Measurements from ENCODE around the gene MCOLN1.
"Not testable (repeated sequence)": the region's sequence is repeated elsewhere in the genome, so short reads cannot be mapped to it uniquely, and the experiment has no call there.

Gene MCOLN1

DNA sequence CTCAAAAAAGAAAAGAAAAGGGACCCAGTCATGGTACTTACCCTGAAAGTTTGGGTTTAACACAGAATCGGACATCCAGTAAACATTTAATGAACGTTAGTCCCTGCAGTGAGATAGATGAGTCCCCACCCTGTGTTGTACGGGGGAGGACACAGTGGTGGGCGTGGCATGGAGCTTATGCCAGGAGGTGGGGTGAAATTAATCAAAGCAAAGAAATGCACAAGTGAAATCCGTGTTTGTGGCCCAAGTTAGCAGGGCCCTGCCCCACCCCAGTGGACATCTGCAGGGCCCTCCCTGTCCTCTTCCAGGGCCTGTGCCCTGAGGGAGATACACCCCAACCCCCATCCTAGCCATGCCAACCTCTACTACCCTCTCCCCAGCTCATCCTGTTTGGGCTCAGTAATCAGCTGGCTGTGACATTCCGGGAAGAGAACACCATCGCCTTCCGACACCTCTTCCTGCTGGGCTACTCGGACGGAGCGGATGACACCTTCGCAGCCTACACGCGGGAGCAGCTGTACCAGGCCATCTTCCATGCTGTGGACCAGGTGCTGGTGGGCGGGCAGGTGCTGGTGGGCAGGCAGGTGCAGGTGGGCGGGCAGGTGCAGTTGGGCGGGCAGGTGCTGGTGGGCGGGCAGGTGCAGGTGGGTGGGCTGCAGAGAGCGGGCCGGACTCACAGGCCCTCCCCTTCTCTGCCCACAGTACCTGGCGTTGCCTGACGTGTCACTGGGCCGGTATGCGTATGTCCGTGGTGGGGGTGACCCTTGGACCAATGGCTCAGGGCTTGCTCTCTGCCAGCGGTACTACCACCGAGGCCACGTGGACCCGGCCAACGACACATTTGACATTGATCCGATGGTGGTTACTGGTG lies 3.9 kb downstream of the MCOLN1 start:
- no peak for DNase-seq

DNA sequence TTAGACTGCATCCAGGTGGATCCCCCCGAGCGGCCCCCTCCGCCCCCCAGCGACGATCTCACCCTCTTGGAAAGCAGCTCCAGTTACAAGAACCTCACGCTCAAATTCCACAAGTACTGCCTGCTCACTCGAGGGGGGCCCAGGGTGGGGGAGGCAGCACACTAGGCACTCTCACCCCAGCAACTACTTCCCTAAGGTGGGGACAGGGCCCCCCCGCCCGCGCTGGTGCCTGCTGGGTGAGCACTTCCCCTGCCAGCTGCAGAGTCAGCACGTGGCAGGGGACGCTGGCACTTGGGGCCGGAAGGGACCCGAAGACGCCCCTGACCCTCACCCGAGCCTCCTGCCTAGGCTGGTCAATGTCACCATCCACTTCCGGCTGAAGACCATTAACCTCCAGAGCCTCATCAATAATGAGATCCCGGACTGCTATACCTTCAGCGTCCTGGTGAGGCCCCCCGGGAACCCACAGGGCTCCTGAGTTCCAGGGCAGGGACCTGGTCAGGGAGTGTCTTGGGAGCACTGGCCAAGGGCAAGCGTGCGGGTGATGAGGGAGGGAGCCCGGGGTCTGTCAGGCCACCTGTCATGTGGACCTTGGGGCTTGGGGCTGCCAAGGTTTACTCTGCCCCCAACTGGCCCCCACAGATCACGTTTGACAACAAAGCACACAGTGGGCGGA lies 5.2 kb downstream of the MCOLN1 start:
- DNase-seq: peak; percentile 22

DNA sequence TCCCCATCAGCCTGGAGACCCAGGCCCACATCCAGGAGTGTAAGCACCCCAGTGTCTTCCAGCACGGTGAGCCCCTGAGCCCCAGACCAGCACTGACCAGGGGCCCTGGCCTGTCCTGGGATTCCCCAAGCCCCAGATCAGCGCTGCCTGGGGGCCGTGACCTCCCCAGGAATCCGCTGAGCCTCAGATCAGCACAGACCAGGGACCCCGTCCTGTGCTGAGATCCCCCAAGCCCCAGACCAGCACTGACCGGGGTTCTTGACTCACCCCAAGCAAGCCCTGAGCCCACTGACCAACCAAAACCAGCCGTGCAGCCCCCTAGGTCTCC lies 5.7 kb downstream of the MCOLN1 start:
- DNase-seq: no peak

DNA sequence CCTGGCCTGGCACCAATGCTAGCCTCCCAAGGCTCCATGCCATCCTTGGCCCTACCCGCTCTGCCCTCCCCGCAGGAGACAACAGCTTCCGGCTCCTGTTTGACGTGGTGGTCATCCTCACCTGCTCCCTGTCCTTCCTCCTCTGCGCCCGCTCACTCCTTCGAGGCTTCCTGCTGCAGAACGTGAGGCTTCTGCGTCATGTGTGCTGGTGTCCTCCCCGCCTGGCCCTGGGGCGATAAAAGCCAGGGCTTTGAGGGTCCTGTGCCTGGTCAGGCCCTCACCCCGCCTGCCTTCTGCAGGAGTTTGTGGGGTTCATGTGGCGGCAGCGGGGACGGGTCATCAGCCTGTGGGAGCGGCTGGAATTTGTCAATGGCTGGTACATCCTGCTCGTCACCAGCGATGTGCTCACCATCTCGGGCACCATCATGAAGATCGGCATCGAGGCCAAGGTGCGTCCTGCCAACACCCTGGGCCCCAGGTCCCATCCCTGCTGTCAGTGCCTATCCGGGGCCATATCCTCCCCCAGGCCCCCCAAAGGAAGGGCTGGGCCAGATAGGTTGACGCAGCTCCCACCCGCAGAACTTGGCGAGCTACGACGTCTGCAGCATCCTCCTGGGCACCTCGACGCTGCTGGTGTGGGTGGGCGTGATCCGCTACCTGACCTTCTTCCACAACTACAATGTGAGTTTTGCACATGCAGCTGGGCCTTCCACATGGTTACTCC lies 6.3 kb downstream of the MCOLN1 start:
- DNase-seq: no peak

DNA sequence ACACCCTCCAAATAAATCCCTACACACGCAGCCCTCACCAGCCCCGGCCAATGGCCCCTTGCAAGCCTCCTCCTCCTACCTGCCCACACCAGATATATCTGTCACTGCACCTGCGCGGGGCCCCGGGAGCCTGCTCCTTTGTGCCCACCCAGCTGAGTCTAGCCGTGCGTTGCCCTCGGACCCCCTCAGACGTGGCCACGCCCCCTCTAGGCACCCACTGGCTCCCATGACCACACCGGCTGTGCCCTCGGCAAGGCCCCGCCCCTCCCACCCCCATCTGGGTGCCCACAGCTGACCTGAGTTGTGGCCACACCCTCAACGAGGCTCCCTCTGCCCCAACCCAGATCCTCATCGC lies 6.8 kb downstream of the MCOLN1 start:
- no peak for DNase-seq

DNA sequence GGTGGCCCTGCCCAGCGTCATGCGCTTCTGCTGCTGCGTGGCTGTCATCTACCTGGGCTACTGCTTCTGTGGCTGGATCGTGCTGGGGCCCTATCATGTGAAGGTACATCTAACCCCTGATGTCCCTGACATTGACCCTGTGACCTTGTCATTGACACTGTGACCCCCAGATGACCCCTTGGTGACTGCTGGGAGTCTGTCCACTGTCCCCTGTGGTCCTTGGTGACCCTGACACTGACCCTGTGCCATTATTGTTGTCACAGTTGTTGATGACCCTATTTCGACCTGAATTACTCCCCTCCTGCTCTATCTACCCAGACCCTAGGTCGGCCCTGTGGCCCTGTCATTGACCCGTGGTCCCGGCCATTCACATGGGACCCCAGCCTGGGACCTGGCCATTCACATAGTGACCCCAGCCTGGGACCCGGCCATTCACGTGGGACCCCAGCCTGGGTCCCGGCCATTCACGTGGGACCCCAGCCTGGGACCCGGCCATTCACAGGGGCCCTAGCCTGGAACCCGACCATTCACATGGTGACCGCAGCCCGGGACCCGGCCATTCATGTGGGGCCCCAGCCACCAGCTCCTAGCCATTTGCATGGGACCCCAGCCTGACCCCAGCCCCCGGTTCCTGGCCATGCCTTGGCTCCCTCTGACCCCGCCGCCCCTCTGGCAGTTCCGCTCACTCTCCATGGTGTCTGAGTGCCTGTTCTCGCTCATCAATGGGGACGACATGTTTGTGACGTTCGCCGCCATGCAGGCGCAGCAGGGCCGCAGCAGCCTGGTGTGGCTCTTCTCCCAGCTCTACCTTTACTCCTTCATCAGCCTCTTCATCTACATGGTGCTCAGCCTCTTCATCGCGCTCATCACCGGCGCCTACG lies 7.4 kb downstream of the MCOLN1 start:
- DNase-seq: no peak

DNA sequence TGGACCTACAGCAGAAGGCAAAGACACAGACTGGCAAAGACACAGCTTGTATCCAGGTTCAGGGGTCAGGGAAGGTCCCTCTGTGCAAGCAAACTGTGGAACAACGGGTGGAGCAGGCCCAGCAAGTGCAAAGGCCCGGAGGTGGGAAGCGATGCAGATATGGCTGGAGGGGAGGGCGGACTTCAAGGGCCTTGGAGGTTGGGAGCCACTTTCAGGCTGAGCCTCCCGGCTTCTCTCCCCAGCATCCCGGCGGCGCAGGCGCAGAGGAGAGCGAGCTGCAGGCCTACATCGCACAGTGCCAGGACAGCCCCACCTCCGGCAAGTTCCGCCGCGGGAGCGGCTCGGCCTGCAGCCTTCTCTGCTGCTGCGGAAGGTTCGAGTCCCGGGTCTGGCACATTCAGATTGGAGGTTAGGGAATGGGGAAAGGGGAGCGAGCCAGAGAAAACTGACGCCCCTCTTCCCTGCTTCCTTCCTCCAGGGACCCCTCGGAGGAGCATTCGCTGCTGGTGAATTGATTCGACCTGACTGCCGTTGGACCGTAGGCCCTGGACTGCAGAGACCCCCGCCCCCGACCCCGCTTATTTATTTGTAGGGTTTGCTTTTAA lies 11.0 kb downstream of the MCOLN1 start:
- peak; percentile 81 for DNase-seq

DNA sequence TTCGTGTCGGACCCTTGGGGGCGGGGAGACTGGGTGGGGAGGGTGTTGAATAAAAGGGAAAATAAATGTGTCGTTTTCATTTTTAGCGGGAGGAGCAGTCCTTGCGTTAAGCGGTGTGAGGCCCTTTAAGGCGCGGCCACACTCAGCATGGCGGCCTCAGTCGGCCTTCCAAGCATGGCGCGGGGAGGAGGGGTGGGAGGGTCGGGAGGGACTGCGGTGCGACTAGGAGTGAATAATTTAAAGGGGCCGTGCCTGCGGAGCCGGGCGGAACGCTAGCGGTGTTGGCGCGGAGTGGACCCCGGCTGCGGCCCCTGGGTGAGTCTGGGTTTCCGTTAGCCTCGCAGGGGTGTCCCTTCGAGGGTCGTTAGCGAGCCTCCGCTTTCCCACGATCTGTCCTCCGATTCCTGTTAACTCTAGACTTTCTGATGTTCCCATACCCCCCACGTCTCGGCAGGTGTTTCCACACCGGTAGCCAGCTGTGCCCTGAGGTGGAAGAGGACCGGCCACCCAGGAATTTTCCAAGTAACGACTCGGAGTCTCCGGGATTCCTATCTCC lies 11.6 kb downstream of the MCOLN1 start:
- DNase-seq: peak; percentile 95

DNA sequence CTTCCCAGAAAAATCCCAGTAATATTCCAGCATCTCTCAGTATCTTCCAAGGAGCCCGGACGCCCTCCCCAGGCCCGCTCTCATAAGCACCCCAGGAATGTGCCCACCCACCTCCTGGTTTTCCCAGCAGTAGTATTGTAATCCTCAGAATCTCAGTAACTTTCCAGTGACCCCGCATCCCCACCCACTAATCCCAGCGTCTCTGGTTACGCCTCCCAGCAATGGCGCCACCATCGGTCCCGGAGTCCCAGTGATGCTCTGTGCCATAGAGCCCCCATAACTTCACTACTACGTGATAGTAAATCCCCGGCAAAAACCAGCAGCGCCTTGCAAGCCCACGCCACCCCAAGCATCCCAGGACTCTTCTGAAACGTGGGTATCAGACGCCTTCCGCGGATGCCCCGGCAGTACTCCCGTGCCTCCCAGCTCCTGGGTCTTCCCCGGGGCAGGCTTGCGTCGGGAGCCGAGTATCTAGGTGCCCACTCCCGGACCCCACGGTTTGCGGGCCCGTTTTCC lies 12.2 kb downstream of the MCOLN1 start:
- peak; percentile 90 for DNase-seq

DNA sequence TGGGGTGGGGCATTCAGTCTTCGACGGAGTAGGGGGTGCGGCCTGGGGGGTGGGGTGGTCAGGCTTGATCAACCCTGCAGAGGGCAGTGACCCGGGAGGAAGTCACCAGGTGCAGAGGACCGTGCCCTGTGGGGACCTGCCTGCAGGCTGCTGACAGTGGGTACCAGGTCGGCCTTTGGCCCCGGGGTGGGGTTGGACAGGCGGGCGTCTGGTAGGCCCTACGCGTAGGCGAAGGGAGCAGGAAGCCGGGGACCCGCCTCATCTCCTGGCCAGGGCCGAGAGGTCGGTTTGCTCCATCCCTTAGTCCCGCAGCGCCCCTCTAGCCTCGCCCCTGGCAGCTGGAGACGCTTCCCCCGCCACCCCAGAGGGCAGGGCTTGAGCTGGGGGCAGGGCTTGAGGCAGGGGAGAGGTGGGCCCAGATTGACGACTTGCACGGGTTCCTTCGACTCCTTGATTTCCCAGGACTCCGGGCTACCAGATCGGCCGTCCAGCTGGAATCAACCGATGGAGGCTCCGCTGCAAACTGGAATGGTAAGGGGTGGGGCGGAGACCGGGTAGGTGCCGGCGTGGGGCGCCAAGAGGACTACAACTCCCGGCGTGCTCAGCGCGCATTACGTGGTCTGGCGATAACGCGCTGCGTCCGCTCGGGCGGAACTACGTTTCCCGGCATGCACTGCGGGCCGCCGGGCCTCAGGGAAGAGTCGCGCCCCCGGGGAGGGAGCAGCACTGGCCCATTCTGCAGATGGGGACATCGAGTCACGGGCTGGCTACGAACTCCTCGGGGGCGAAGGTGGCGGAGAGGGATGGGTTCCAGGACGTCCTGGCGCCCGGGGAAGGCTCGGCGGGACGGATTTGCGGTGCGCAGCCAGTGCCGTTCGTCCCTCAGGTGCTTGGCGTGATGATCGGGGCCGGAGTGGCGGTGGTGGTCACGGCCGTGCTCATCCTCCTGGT lies 12.9 kb downstream of the MCOLN1 start, which contains the start of gene PNPLA6:
TSS of gene PNPLA6 (plus strand) at position 671 of the 951 bp plus-strand sequence. CDS start at position 743, 72 bp downstream.
- DNase-seq: peak; percentile 97

DNA sequence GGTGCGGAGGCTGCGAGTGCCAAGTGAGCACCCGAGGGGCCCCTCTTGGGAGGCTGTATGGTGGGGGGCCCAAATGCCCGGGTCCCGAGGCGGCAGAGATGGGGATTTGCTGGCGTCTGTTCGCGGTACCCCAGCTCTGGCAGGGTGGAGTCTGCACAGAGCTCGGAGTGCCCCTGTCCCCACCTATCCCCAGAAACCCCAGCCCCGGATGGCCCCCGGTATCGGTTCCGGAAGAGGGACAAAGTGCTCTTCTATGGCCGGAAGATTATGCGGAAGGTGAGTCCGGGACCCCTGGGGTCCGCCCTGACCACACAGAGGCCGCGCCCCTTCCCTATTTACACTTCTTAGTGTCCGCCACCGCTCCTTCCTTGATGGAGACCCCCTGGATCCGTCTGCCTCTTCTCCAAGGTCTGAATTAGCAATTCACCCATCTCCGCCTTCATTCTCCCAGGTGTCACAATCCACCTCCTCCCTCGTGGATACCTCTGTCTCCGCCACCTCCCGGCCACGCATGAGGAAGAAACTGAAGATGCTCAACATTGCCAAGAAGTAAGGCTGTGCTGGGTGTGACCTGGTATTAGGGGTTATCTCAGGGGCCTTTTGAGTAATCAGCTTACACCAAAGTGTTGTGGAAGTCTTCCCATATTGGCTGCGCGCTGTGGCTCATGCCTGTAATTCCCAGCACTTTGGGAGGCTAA lies 13.7 kb downstream of the MCOLN1 start:
- no peak for DNase-seq

DNA sequence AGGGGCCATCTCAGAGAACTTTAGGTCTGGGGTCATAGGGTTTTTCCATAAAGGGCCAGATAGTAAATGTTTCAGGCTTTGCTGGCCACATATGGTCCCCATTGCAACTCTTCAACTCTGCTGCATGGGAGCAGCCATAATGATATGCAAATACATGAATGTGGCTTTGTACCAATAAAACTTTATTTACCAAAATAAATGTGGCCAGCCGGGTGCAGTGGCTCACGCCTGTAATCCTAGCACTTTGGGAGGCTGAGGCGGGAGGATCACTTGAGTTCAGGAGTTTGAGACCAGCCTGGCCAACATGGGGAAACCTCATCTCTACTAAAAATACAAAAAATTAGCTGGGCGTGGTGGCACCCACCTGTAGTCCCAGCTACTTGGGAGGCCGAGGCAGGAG lies 16.6 kb downstream of the MCOLN1 start:
- not testable (repeated sequence) for DNase-seq

DNA sequence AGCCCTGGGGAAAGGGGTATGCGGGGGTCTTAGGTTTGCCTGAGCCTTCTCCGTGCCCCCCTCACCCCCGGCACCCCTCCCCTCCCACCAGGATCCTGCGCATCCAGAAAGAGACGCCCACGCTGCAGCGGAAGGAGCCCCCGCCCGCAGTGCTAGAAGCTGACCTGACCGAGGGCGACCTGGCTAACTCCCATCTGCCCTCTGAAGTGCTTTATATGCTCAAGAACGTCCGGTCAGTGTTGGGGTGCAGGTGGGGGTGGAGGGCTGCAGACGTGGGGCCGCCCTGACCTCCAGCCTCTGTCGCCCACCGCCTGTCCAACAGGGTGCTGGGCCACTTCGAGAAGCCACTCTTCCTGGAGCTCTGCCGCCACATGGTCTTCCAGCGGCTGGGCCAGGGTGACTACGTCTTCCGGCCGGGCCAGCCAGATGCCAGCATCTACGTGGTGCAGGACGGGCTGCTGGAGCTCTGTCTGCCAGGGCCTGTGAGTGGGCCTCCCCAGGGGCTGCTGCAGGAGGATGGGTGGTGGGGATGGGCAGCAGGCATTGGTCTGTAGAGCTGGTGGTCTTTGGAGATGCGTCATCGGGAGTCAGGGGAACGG lies 17.5 kb downstream of the MCOLN1 start:
- no peak for DNase-seq

DNA sequence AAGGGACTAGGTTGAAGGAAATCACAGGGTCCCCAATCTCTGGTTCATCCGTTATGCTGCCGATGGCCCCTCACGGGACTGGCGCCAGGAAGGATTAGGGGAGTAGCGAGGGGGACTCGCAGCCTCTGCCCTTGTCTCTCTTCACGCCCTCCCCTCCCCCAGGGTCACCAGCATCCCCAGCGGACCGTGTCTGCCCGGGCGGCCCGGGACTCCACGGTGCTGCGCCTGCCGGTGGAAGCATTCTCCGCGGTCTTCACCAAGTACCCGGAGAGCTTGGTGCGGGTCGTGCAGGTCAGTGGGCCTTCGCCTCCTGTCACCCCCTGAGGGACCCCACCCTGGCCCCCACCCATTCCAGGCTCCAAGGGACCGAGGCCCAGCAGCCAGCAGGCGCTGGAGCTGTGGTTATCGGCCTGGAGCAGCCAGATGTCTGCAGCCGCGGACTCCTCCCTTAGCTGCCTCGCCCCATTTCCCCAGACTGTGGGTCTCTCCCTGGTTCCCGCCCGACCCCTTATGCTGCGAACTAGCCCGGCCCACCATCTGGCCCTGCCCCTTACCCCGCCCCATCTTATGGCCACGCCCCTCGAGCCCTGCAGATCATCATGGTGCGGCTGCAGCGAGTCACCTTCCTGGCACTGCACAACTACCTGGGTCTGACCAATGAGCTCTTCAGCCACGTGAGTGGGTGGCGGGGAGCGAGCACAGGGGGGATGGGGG lies 18.5 kb downstream of the MCOLN1 start:
- DNase-seq: peak; percentile 35

DNA sequence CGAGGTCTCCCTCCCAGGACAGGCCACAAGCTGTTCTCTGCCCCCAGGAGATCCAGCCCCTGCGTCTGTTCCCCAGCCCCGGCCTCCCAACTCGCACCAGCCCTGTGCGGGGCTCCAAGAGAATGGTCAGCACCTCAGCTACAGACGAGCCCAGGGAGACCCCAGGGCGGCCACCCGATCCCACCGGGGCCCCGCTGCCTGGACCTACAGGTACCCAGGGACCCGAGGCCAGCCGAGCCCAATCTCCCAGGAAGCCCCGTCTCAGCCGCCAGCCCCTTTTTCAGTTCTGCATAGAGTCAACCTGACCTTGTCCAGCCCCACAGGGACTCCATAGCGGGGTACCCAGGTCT lies 19.0 kb downstream of the MCOLN1 start:
- DNase-seq: no peak

DNA sequence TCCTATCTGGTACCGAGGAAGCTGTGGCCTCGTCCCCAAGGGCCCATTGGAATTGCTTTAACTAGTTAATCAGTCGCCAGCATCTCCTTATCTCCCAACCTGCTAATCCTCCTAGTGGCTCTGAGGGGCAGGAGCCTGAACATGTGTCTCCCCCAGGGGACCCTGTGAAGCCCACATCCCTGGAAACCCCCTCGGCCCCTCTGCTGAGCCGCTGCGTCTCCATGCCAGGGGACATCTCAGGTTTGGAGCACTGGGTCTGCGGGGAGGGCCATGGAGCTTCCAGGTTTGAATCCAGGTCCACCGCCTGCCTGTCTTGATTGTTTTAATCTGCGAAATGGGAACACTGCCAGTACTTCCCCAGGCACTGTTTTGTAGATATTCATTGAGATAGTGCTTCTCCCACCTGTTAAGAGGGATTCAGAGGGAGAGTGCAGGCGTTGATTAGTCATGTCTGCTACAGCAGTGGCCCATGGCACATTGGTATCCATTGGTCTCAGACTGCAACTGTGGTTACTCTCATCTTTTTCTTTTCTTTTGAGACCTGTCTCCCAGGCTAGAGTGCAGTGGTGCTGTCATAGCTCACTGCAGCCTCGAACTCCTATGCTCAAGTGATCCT lies 19.5 kb downstream of the MCOLN1 start:
- no peak for DNase-seq

DNA sequence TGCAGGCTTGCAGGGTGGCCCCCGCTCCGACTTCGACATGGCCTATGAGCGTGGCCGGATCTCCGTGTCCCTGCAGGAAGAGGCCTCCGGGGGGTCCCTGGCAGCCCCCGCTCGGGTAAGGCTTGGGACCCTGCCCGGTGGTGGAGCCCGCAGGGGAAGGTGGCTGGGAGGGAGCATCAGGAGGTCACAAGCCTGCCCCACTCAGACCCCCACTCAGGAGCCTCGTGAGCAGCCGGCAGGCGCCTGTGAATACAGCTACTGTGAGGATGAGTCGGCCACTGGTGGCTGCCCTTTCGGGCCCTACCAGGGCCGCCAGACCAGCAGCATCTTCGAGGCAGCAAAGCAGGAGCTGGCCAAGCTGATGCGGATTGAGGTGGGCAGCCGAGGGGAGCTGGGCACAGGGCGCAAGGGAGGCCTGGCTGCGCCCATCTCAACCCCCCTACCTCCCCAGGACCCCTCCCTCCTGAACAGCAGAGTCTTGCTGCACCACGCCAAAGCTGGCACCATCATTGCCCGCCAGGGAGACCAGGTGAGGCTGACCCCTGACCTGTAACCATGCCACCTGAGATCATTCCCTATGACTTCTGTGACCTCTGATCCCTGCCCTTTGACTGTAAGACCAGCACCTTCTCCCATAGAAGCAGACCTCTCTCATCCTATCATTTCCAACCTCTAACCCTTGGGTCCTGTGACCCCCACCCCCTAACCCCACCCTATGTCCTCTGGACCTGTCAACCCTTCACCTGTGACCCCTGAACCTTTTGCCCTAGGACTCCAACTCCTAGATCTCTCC lies 20.3 kb downstream of the MCOLN1 start:
- DNase-seq: no peak

DNA sequence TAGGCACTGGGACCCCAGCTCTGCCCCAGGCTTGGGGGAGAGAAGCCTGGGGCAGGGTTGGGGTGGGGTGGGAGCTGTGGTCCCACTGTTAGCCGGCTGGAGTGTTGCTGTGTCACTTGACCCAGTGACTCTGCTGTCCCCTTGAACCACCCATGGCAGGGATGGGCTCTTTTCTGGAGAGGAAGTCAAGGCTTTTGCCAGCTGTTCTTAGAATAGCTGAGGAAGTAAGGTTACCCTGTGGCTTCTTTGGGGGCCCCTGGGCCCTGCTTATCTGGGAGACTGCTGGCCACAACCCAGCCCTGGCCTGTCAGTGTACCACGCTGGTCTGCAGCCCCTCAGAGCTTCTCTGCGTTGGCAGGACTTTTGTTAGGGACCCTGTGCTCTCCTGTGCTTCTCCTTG lies 22.2 kb downstream of the MCOLN1 start:
- DNase-seq: peak; percentile 26
